ENCODE results near the gene FGFR2.

GRCh38 chr10:121484816-121485215 lies 113.4 kb downstream of the FGFR2 start:
- TF ChIP-seq, protein P1, sequence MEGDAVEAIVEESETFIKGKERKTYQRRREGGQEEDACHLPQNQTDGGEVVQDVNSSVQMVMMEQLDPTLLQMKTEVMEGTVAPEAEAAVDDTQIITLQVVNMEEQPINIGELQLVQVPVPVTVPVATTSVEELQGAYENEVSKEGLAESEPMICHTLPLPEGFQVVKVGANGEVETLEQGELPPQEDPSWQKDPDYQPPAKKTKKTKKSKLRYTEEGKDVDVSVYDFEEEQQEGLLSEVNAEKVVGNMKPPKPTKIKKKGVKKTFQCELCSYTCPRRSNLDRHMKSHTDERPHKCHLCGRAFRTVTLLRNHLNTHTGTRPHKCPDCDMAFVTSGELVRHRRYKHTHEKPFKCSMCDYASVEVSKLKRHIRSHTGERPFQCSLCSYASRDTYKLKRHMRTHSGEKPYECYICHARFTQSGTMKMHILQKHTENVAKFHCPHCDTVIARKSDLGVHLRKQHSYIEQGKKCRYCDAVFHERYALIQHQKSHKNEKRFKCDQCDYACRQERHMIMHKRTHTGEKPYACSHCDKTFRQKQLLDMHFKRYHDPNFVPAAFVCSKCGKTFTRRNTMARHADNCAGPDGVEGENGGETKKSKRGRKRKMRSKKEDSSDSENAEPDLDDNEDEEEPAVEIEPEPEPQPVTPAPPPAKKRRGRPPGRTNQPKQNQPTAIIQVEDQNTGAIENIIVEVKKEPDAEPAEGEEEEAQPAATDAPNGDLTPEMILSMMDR (IDR thresholded peaks at IDR 0.05): no peak
- TF ChIP-seq POLR2A (IDR thresholded peaks at IDR 0.05): no peak
